Measurements from ENCODE around the gene ST3GAL4. TPM values are rescaled to one million over a fixed set of nuclear protein-coding genes. Genes with fewer than 3 reads are reported as not detected.
"Not testable (repeated sequence)": the region's sequence is repeated elsewhere in the genome, so short reads cannot be mapped to it uniquely, and the experiment has no call there.

Gene ST3GAL4
- total RNA-seq, 1 experiment from 2014 or later: 46.2 TPM

GRCh38 chr11:126385991-126386728 is 30.7 kb downstream of the ST3GAL4 start:
- no peaks in the 10 kb centered on the region for H3K9me2 ChIP-seq (ENCODE audit: insufficient read depth)
- peaks cover 62% of the 10 kb centered on the region for H3K4me1 ChIP-seq (replicated peaks; ENCODE audit: insufficient read depth)
- BruUV-seq (replicated peaks): no TSS peak
- peaks cover 72% of the 10 kb centered on the region for H3K79me2 ChIP-seq (ENCODE audit: low read depth)
- H3K27me3 ChIP-seq (ENCODE audit: insufficient read depth, low read depth): no peaks in the 10 kb centered on the region
- H3K4me3 ChIP-seq: no peak overlapping the region
- H3K9me3 ChIP-seq (ENCODE audit: insufficient read depth, low read depth): no peaks in the 10 kb centered on the region
- no peaks in the 10 kb centered on the region for H3K36me3 ChIP-seq (ENCODE audit: low read depth)
- no peaks in the 10 kb centered on the region for H4K20me1 ChIP-seq (ENCODE audit: insufficient read depth)
- peak overlapping the region; percentile 55 for H3K4me2 ChIP-seq
- H2AFZ ChIP-seq: no peak overlapping the region
- intact Hi-C loops (cut with micrococcal nuclease; ENCODE audit: unreplicated experiment): loop anchor here (2.0 kb wide), 1 partner anchor 17 kb away; no protein-coding TSS in a partner anchor
- H3F3A ChIP-seq (ENCODE audit: insufficient read depth, low read depth): peaks cover 29% of the 10 kb centered on the region
- TF ChIP-seq CTCF (conservative IDR thresholded peaks at IDR 0.05) (no peak), EZH2 (IDR thresholded peaks at IDR 0.05; ENCODE audit: low read depth) (no peak)
- H3K27ac ChIP-seq: peak overlapping the region; percentile 69
- CTCF ChIA-PET: no interaction called here
- peak in 1 of 2 experiments; percentile 91 for DNase-seq
- POLR2A ChIA-PET (ENCODE audit: unreplicated experiment): interaction anchor here (0.6 to 0.7 kb wide), 2 partner anchors 29 to 498 kb away, joined by 5 to 7 read pairs; no protein-coding TSS in a partner anchor

GRCh38 chr11:126386729-126387071 is 31.2 kb downstream of the ST3GAL4 start:
- Histone ChIP-seq H3K79me2 (ENCODE audit: low read depth) (peaks cover 77% of the 10 kb centered on the region), H3K4me2 (peak overlapping the region; percentile 55), H3F3A (ENCODE audit: insufficient read depth, low read depth) (peaks cover 29% of the 10 kb centered on the region), H3K4me1 (replicated peaks; ENCODE audit: insufficient read depth) (peaks cover 61% of the 10 kb centered on the region), H3K27ac (peak overlapping the region; percentile 69)
- BruUV-seq (replicated peaks); H4K20me1 ChIP-seq (ENCODE audit: insufficient read depth); H3K27me3 ChIP-seq (ENCODE audit: insufficient read depth, low read depth); H2AFZ ChIP-seq; H3K36me3 ChIP-seq (ENCODE audit: low read depth); CTCF ChIA-PET; H3K4me3 ChIP-seq; H3K9me2 ChIP-seq (ENCODE audit: insufficient read depth); H3K9me3 ChIP-seq (ENCODE audit: insufficient read depth, low read depth): not testable (repeated sequence)
- DNase-seq: peak in 1 of 2 experiments; percentile 79
- POLR2A ChIA-PET (ENCODE audit: unreplicated experiment): interaction anchor here (0.6 to 0.7 kb wide), 2 partner anchors 29 to 498 kb away, joined by 5 to 7 read pairs; no protein-coding TSS in a partner anchor
- intact Hi-C loops (cut with micrococcal nuclease; ENCODE audit: unreplicated experiment): loop anchor here (2.0 kb wide), 1 partner anchor 16 kb away; no protein-coding TSS in a partner anchor

GRCh38 chr11:126387857-126388256 is 32.4 kb downstream of the ST3GAL4 start:
- Histone ChIP-seq H3K27ac (no peak overlapping the region), H3F3A (ENCODE audit: insufficient read depth, low read depth) (peaks cover 29% of the 10 kb centered on the region), H3K79me2 (ENCODE audit: low read depth) (peaks cover 88% of the 10 kb centered on the region), H3K27me3 (ENCODE audit: insufficient read depth, low read depth) (no peaks in the 10 kb centered on the region), H3K4me3 (no peak overlapping the region), H3K9me2 (ENCODE audit: insufficient read depth) (no peaks in the 10 kb centered on the region), H3K4me2 (0 out of 2 replicates have a peak overlapping the region, but pooled peaks have one; percentile 11), H2AFZ (no peak overlapping the region), H3K36me3 (ENCODE audit: low read depth) (no peaks in the 10 kb centered on the region), H3K4me1 (replicated peaks; ENCODE audit: insufficient read depth) (peaks cover 56% of the 10 kb centered on the region), H3K9me3 (ENCODE audit: insufficient read depth, low read depth) (no peaks in the 10 kb centered on the region), H4K20me1 (ENCODE audit: insufficient read depth) (no peaks in the 10 kb centered on the region)
- TF ChIP-seq EZH2 (IDR thresholded peaks at IDR 0.05; ENCODE audit: low read depth) (no peak), CTCF (conservative IDR thresholded peaks at IDR 0.05) (no peak)
- intact Hi-C loops (cut with micrococcal nuclease; ENCODE audit: unreplicated experiment): loop anchor here (2.0 kb wide), 1 partner anchor 15 kb away; no protein-coding TSS in a partner anchor
- no TSS peak for BruUV-seq (replicated peaks)
- POLR2A ChIA-PET (ENCODE audit: unreplicated experiment): no interaction called here
- CTCF ChIA-PET: interaction anchor here (0.7 kb wide), 1 partner anchor 77 kb away, joined by 3 read pairs; no protein-coding TSS in a partner anchor
- DNase-seq: no peak

All from PC-9 (cell line).